GM18517 (cell line): ENCODE measurements around the gene KLHL25.

Source experiments
- ATAC-seq: cut with Tn5 transposase; IDR thresholded peaks from one replicate; pipeline ENCODE4 v1.9.1; 2021; ENCODE audit warnings: mild to moderate bottlenecking, moderate library complexity; ENCODE audit not compliant: unreplicated experiment

KLHL25 gene

GRCh38 chr15:85748729-85749128, 46.0 kb downstream of the KLHL25 start:
- no peak for ATAC-seq

- no peak for ATAC-seq
Measured at GRCh38 chr15:85748176-85748575, 46.5 kb downstream of the KLHL25 start.

GRCh38 chr15:85746641-85747040, 48.1 kb downstream of the KLHL25 start:
- ATAC-seq, result no peak

GRCh38 chr15:85745525-85746150, 49.1 kb downstream of the KLHL25 start:
- no peak for ATAC-seq

- ATAC-seq, result no peak
Measured at GRCh38 chr15:85745023-85745422, 49.7 kb downstream of the KLHL25 start.

GRCh38 chr15:85744579-85744978, 50.1 kb downstream of the KLHL25 start:
- no peak for ATAC-seq

GRCh38 chr15:85743392-85744055, 51.2 kb downstream of the KLHL25 start:
- ATAC-seq, result no peak

GRCh38 chr15:85742186-85742821, 52.4 kb downstream of the KLHL25 start:
- ATAC-seq, result no peak

GRCh38 chr15:85741662-85742061, 53.1 kb downstream of the KLHL25 start:
- no peak for ATAC-seq

- no peak for ATAC-seq
Measured at GRCh38 chr15:85741021-85741421, 53.7 kb downstream of the KLHL25 start.

- no peak for ATAC-seq
Measured at GRCh38 chr15:85737061-85737460, 57.7 kb downstream of the KLHL25 start.

- no peak for ATAC-seq
Measured at GRCh38 chr15:85733416-85733815, 61.3 kb downstream of the KLHL25 start.

- ATAC-seq, result no peak
Measured at GRCh38 chr15:85730001-85730820, 64.5 kb downstream of the KLHL25 start.

- ATAC-seq, result no peak
Measured at GRCh38 chr15:85727068-85727467, 67.7 kb downstream of the KLHL25 start.

- ATAC-seq, result no peak
Measured at GRCh38 chr15:85726454-85726853, 68.3 kb downstream of the KLHL25 start.

- ATAC-seq, result no peak
Measured at GRCh38 chr15:85725564-85725963, 69.2 kb downstream of the KLHL25 start.

- no peak for ATAC-seq
Measured at GRCh38 chr15:85725019-85725418, 69.7 kb downstream of the KLHL25 start.

GRCh38 chr15:85723960-85724945, 70.5 kb downstream of the KLHL25 start:
- no peak for ATAC-seq

GRCh38 chr15:85722374-85723152, 72.2 kb downstream of the KLHL25 start:
- no peak for ATAC-seq
